Measurements from ENCODE around the gene RPL26.

DNA sequence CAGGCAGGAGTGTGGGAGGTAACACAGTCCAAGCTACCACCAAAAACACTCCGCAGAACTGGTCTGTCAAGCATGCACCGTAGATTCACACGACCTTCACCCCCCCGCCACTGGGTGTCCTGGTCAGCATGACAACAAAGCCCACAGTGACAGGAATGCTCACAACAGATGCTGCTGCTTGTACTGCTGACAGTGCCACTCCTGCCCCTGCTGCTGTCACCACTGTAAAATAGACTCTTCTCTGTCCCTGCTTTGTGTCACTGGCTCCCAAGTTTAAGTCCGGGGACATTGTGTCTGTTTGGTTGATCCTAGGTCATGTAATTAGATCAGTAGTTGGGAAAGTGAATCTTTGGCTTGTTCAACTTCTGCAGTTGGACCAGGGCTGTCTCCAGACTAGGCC lies 50.3 kb downstream of the RPL26 start:
- TF ChIP-seq POLR2A (IDR thresholded peaks at IDR 0.05; ENCODE audit: low read depth, low read length) (no peak), POLR2AphosphoS5 (IDR thresholded peaks at IDR 0.05; ENCODE audit: low read depth, low read length) (no peak), TAF1 (IDR thresholded peaks at IDR 0.05; ENCODE audit: borderline replicate concordance, low read depth, low read length) (no peak)

Measured in GM12892 (cell line).